Panc1 (cell line): ENCODE data around the gene FPGS. TPM values are rescaled to one million over a fixed set of nuclear protein-coding genes. Genes with fewer than 3 reads are reported as not detected.
"Not testable (repeated sequence)": the region's sequence is repeated elsewhere in the genome, so short reads cannot be mapped to it uniquely, and the experiment has no call there.

Experiments
- ATAC-seq: fragments of 200-7000 bp; cut with Tn5 transposase; 2 replicates; pipeline ENCODE4 v1.9.1; 2020; ENCODE audit warnings: mild to moderate bottlenecking, moderate library complexity
- BruUV-seq: library from RNA; stranded (reverse); fragments of 400-500 nt; replicated peaks from 2 replicates; lab custom pipeline; 2021; lab: Mats Ljungman, UMichigan
- CTCF ChIA-PET: fragments of 300-600 bp; sonication (Branson Sonifier 250); formaldehyde crosslinking; loops from one replicate; lab custom pipeline; 2022; ENCODE audit warnings: antibody characterized with exemption; lab: Charles Lee
- POLR2A ChIA-PET: fragments of 300-600 bp; sonication (Branson Sonifier 250); formaldehyde crosslinking; loops from one replicate; lab custom pipeline; 2022; ENCODE audit warnings: antibody characterized with exemption; lab: Charles Lee
- DNase-seq: peaks from one replicate; pipeline ENCODE4 v3.0.0-alpha.2; 2010; ENCODE audit warnings: low read depth, low spot score
- H3K27ac ChIP-seq: 2 replicates; pipeline ENCODE4 v1.5.1; 2011; ENCODE audit warnings: mild to moderate bottlenecking, low read length, inconsistent platforms
- H3K27me3 ChIP-seq: fragments of 200-500 bp; sonication (Bioruptor generic); 2 replicates; pipeline ENCODE4 v1.6.0; 2014; ENCODE audit warnings: low read length, inconsistent platforms; ENCODE audit not compliant: control insufficient read depth, insufficient read depth
- H3K36me3 ChIP-seq: fragments of 200-500 bp; sonication (Bioruptor generic); 2 replicates; pipeline ENCODE4 v1.5.1; 2014; ENCODE audit warnings: inconsistent platforms, mild to moderate bottlenecking, low read length, moderate library complexity; ENCODE audit not compliant: control insufficient read depth, insufficient read depth
- H3K4me1 ChIP-seq: 2 replicates; pipeline ENCODE4 v1.5.1; 2011; ENCODE audit warnings: inconsistent platforms, mild to moderate bottlenecking, low read length, moderate library complexity; ENCODE audit not compliant: control insufficient read depth, insufficient read depth
- H3K4me3 ChIP-seq, 2 experiments: 2 replicates each; pipeline ENCODE4 v1.5.1; 2011 to 2012; ENCODE audit warnings: low read depth in 2 of 2, low read length in 2 of 2, mild to moderate bottlenecking in 2 of 2, inconsistent platforms in 1 of 2, moderate library complexity in 1 of 2
- H3K9me3 ChIP-seq: fragments of 200-500 bp; sonication (Bioruptor generic); 2 replicates; pipeline ENCODE4 v1.5.1; 2014; ENCODE audit warnings: low read depth, mild to moderate bottlenecking, inconsistent platforms, low read length, moderate library complexity; ENCODE audit not compliant: control insufficient read depth, insufficient read depth
- CTCF ChIP-seq: fragments of 450-650 bp; IDR thresholded peaks from 2 replicates; pipeline ENCODE4 v1.5.1; 2017; ENCODE audit warnings: mild to moderate bottlenecking
- POLR2AphosphoS5 ChIP-seq: IDR thresholded peaks from 2 replicates; pipeline ENCODE4 v1.6.1; 2012; ENCODE audit warnings: mild to moderate bottlenecking, low read depth, low read length, moderate library complexity
- REST ChIP-seq, 2 experiments: IDR thresholded peaks; 2 replicates each; pipeline ENCODE4 v1.6.1; 2011 to 2012; ENCODE audit warnings: low read depth in 2 of 2, control low read depth in 1 of 2, low read length in 1 of 2, mild to moderate bottlenecking in 1 of 2, moderate library complexity in 1 of 2; ENCODE audit not compliant: insufficient read depth in 1 of 2
- SIN3A ChIP-seq: IDR thresholded peaks from 2 replicates; pipeline ENCODE4 v1.6.1; 2012; ENCODE audit warnings: low read depth, mild to moderate bottlenecking, low read length, moderate library complexity, borderline replicate concordance; ENCODE audit not compliant: insufficient read depth
- TCF7L2 ChIP-seq: IDR thresholded peaks from 2 replicates; pipeline ENCODE4 v1.6.1; 2011; ENCODE audit warnings: mild to moderate bottlenecking, low read depth, low read length, inconsistent platforms
- in situ Hi-C: cut with HindIII; loops from 2 replicates; pipeline ENCODE4 v1.10.0; 2016; ENCODE audit warnings: low sequenced_read_pairs, low pct_unique_long_range_greater_than_20kb
- intact Hi-C: fragments of 100-400 bp; cut with micrococcal nuclease; formaldehyde crosslinking; loops from one replicate; pipeline ENCODE4 v1.10.0; 2022; ENCODE audit not compliant: unreplicated experiment
- total RNA-seq: library from RNA; stranded (reverse); gene quantifications from one replicate; pipeline ENCODE4 v1.2.1, GENCODE V29; 2021; ENCODE audit not compliant: unreplicated experiment

Gene FPGS
- total RNA-seq, 1 experiment from 2014 or later = 56.5 TPM

- ATAC-seq = no peak
- DNase-seq = no peak
- no peaks in the 10 kb centered on the region for H3K36me3 ChIP-seq
Measured at GRCh38 chr9:127833555-127833954, 30.9 kb downstream of the FPGS start.

GRCh38 chr9:127835991-127836516, 33.4 kb downstream of the FPGS start:
- Histone ChIP-seq H3K4me3 (no peak overlapping the region), H3K27ac (no peak overlapping the region), H3K36me3 (no peaks in the 10 kb centered on the region), H3K9me3 (no peaks in the 10 kb centered on the region), H3K27me3 (no peaks in the 10 kb centered on the region), H3K4me1 (peaks cover 4% of the 10 kb centered on the region; the same call in 1 of the 2 replicates)
- in situ Hi-C loops = no loop called here
- ChIA-PET POLR2A (no interaction called here), CTCF (no interaction called here)
- DNase-seq (no peak), ATAC-seq (no peak)
- TF ChIP-seq CTCF (no peak), TCF7L2 (no peak), REST (IDR thresholded peaks at IDR 0.05; ENCODE audit: insufficient read depth in 1 of 2, low read depth in 2 of 2, low read length in 1 of 2) (no peak), SIN3A (no peak), POLR2AphosphoS5 (no peak)
- BruUV-seq = no TSS peak
- intact Hi-C loops = no loop called here

More at GRCh38 chr9:127833555-127833954, 30.9 kb downstream of the FPGS start:
- no peak overlapping the region for H3K4me3 ChIP-seq
- H3K27me3 ChIP-seq = no peaks in the 10 kb centered on the region
- H3K9me3 ChIP-seq = no peaks in the 10 kb centered on the region
- in situ Hi-C loops = no loop called here
- no TSS peak for BruUV-seq
- intact Hi-C loops = no loop called here
- CTCF ChIA-PET = no interaction called here
- TF ChIP-seq POLR2AphosphoS5 = no peak
- TF ChIP-seq CTCF = no peak
- POLR2A ChIA-PET = no interaction called here
- peaks cover 4% of the 10 kb centered on the region; the same call in 1 of the 2 replicates for H3K4me1 ChIP-seq
- no peak overlapping the region for H3K27ac ChIP-seq

- in situ Hi-C loops, H3K4me1 ChIP-seq, H3K27me3 ChIP-seq, intact Hi-C loops, H3K4me3 ChIP-seq, H3K9me3 ChIP-seq, DNase-seq, H3K27ac ChIP-seq, ATAC-seq, POLR2A ChIA-PET, BruUV-seq, H3K36me3 ChIP-seq, CTCF ChIA-PET: not testable (repeated sequence)
Measured at GRCh38 chr9:127836561-127836960, 33.9 kb downstream of the FPGS start.
